ENCODE measurements around the gene TMEM143.
A peak's percentile ranks its signal among the peaks of the same experiment; 100 is the strongest.

Gene TMEM143

GRCh38 chr19:48332662-48333466 lies 30.9 kb downstream of the TMEM143 start:
- TF ChIP-seq CTCF (IDR thresholded peaks at IDR 0.05; ENCODE audit: low read depth, low read length, missing control alignments), result no peak
- DNase-seq (ENCODE audit: extremely low read depth, low read depth), result peak; percentile 88
- H3K4me3 ChIP-seq (replicated peaks; ENCODE audit: low read depth, low read length), result 0 out of 2 replicates have a peak overlapping the region, but pooled peaks have one; percentile 1

- no peak for TF ChIP-seq CTCF (IDR thresholded peaks at IDR 0.05; ENCODE audit: low read depth, low read length, missing control alignments)
- DNase-seq (ENCODE audit: extremely low read depth, low read depth), result no peak
- H3K4me3 ChIP-seq (replicated peaks; ENCODE audit: low read depth, low read length), result no peak overlapping the region
Observed at GRCh38 chr19:48332351-48332661, 31.4 kb downstream of the TMEM143 start.

GRCh38 chr19:48330012-48330681 lies 33.6 kb downstream of the TMEM143 start:
- H3K4me3 ChIP-seq (replicated peaks; ENCODE audit: low read depth, low read length), result no peak overlapping the region
- no peak for DNase-seq (ENCODE audit: extremely low read depth, low read depth)
- no peak for TF ChIP-seq CTCF (IDR thresholded peaks at IDR 0.05; ENCODE audit: low read depth, low read length, missing control alignments)

GRCh38 chr19:48329167-48329891 lies 34.4 kb downstream of the TMEM143 start:
- H3K4me3 ChIP-seq (replicated peaks; ENCODE audit: low read depth, low read length), result 0 out of 2 replicates have a peak overlapping the region, but pooled peaks have one; percentile 0
- no peak for DNase-seq (ENCODE audit: extremely low read depth, low read depth)
- no peak for TF ChIP-seq CTCF (IDR thresholded peaks at IDR 0.05; ENCODE audit: low read depth, low read length, missing control alignments)

- peak within 1 kb of the TSS; percentile 86 for H3K4me3 ChIP-seq (replicated peaks; ENCODE audit: low read depth, low read length)
- TF ChIP-seq CTCF (IDR thresholded peaks at IDR 0.05; ENCODE audit: low read depth, low read length, missing control alignments), result no peak
- peak; percentile 70 for DNase-seq (ENCODE audit: extremely low read depth, low read depth)
Observed at GRCh38 chr19:48325265-48325910, 38.4 kb downstream of the TMEM143 start, which contains the start of gene EMP3. TSS of gene EMP3 (plus strand) at chr19:48325552. CDS start at chr19:48326845, 1,293 bp downstream.

Measured in HFF-Myc (cell line).